H1 (cell line): Measurements from ENCODE around the gene TMEM237.

Experiments used
- BRCA1 ChIP-seq: IDR thresholded peaks from 2 replicates; pipeline ENCODE4 v1.6.1; 2012; ENCODE audit warnings: low read depth, low read length, improper control_type of control experiment
- CBX8 ChIP-seq: fragments of 300-800, 300-1000 bp; sonication (generic); IDR thresholded peaks from 2 replicates; pipeline ENCODE4 v1.7.1; 2016; ENCODE audit warnings: low read depth, low read length, borderline replicate concordance
- CHD1 ChIP-seq: IDR thresholded peaks from 2 replicates; pipeline ENCODE4 v1.6.1; 2012; ENCODE audit warnings: low read depth, low read length, improper control_type of control experiment
- CREB1 ChIP-seq: IDR thresholded peaks from 2 replicates; pipeline ENCODE4 v1.6.1; 2012; ENCODE audit warnings: inconsistent platforms
- EP300 ChIP-seq, 2 experiments: IDR thresholded peaks; 1 replicate in 1 of 2; 2 replicates in 1 of 2; pipeline ENCODE4 v1.6.1; 2011 to 2012; ENCODE audit warnings: low read depth in 2 of 2, low read length in 2 of 2, mild to moderate bottlenecking in 2 of 2, borderline replicate concordance in 1 of 2, inconsistent platforms in 1 of 2, moderate library complexity in 1 of 2
- FOSL1 ChIP-seq: IDR thresholded peaks from 2 replicates; pipeline ENCODE4 v1.6.1; 2011; ENCODE audit warnings: mild to moderate bottlenecking, low read depth, low read length, moderate library complexity; ENCODE audit not compliant: insufficient read depth
- JUN ChIP-seq: IDR thresholded peaks from 2 replicates; pipeline ENCODE4 v1.6.1; 2011; ENCODE audit warnings: low read depth, mild to moderate bottlenecking, improper control_type of control experiment, low read length
- POLR2A ChIP-seq, 2 experiments: IDR thresholded peaks; 1 replicate in 1 of 2; 2 replicates in 1 of 2; pipeline ENCODE4 v1.6.1; 2011; ENCODE audit warnings: low read depth in 2 of 2, low read length in 2 of 2, mild to moderate bottlenecking in 2 of 2; ENCODE audit errors: control extremely low read depth in 1 of 2
- POLR2AphosphoS5 ChIP-seq: IDR thresholded peaks from 2 replicates; pipeline ENCODE4 v1.6.1; 2011; ENCODE audit warnings: low read depth, low read length
- SRF ChIP-seq: IDR thresholded peaks from 2 replicates; pipeline ENCODE4 v1.6.1; 2011; ENCODE audit warnings: mild to moderate bottlenecking, low read depth, low read length, moderate library complexity
- TAF1 ChIP-seq: IDR thresholded peaks from 2 replicates; pipeline ENCODE4 v1.6.1; 2011; ENCODE audit warnings: mild to moderate bottlenecking, low read depth, low read length
- TAF7 ChIP-seq: optimal IDR thresholded peaks from 2 replicates; pipeline ENCODE3; 2011; ENCODE audit warnings: low read depth, mild to moderate bottlenecking, inconsistent platforms, low read length, moderate library complexity, borderline replicate concordance
- TCF12 ChIP-seq: IDR thresholded peaks from 2 replicates; pipeline ENCODE4 v1.6.1; 2011; ENCODE audit warnings: low read depth, mild to moderate bottlenecking, low read length
- TF ChIP-seq, protein P1 (sequence below), 3 experiments: IDR thresholded peaks; 1 replicate in 2 of 3; 2 replicates in 1 of 3; pipeline versions ENCODE4 v1.5.1 to v1.6.1; 2011; ENCODE audit warnings: low read length in 3 of 3, mild to moderate bottlenecking in 3 of 3, inconsistent platforms in 2 of 3, low read depth in 1 of 3, moderate library complexity in 1 of 3; ENCODE audit not compliant: insufficient read depth in 1 of 3; ENCODE audit errors: control extremely low read depth in 1 of 3

DNA sequence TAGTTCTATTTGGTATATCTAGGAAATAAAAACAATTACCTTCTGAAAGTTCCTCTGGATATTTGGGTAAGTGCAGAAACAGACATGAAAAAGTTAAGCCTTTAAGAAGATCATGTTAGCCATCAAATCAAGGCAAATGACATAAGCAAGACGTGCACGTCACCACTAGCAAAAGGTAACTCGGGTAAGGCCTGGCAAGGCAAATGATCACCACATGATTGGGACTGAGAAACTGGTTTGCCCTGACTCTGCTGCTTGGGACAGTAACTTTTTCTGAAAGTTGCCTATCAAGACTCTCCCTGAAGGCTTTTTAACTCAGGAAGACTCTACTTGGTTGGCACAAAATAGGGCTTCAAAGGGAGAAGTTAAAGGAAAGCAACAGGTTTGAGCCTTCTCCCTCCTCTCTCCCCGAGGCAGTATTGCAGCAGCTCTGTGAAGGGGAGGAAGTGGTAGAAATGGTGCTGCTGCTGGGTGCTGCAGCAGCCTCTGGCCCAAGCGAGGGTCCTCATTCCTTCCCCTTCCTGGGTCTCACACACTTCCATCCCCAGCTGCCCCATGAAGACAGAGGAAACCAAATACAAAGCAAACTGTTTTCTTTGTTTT lies 17.1 kb upstream of the TMEM237 start:
- TF ChIP-seq, protein P1, sequence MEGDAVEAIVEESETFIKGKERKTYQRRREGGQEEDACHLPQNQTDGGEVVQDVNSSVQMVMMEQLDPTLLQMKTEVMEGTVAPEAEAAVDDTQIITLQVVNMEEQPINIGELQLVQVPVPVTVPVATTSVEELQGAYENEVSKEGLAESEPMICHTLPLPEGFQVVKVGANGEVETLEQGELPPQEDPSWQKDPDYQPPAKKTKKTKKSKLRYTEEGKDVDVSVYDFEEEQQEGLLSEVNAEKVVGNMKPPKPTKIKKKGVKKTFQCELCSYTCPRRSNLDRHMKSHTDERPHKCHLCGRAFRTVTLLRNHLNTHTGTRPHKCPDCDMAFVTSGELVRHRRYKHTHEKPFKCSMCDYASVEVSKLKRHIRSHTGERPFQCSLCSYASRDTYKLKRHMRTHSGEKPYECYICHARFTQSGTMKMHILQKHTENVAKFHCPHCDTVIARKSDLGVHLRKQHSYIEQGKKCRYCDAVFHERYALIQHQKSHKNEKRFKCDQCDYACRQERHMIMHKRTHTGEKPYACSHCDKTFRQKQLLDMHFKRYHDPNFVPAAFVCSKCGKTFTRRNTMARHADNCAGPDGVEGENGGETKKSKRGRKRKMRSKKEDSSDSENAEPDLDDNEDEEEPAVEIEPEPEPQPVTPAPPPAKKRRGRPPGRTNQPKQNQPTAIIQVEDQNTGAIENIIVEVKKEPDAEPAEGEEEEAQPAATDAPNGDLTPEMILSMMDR (IDR thresholded peaks at IDR 0.05; ENCODE audit: control extremely low read depth in 1 of 3, insufficient read depth in 1 of 3, low read depth in 1 of 3, low read length in 3 of 3) = no peak
- TF ChIP-seq CREB1 (no peak), SRF (no peak), BRCA1 (no peak), EP300 (IDR thresholded peaks at IDR 0.05; ENCODE audit: borderline replicate concordance in 1 of 2, low read depth in 2 of 2, low read length in 2 of 2) (no peak), CBX8 (no peak), TCF12 (no peak), POLR2A (IDR thresholded peaks at IDR 0.05; ENCODE audit: control extremely low read depth in 1 of 2, low read depth in 2 of 2, low read length in 2 of 2) (no peak), CHD1 (no peak), TAF7 (no peak), JUN (no peak), TAF1 (no peak), POLR2AphosphoS5 (no peak), FOSL1 (no peak)
